Activated CD8-positive, alpha-beta memory T cell treated with anti-CD3 and anti-CD28 coated beads for 1 hour (primary cell): ENCODE measurements around the gene PPL.
"Not testable (repeated sequence)": the region's sequence is repeated elsewhere in the genome, so short reads cannot be mapped to it uniquely, and the experiment has no call there.

ENCODE experiments used
- DNase-seq, 2 donors: peaks; one replicate each; pipeline ENCODE4 v3.0.0-alpha.2; 2020; ENCODE audit warnings: low read depth in 1 of 2; ENCODE audit errors: extremely low read depth in 1 of 2

PPL gene

DNA sequence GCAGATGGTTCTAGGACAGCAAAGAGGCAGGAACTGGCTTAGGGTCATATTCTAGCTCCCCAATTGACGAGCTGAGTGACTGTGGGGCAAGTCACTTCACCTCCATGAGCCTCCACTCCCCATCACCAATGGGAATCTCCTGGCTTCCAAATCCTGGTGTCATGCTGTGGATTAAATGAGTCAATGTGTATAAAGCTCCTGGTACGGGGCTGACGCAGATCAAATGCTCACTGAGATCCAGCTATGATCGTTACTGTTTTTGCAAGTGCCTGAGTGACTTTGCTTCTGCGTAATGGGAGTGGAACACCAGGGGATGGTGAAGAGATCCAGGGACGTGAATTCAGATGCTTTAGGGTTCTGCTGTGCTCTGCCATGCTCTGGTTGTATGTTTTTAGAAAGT, 23.6 kb upstream of the PPL start:
- DNase-seq, result no peak

DNA sequence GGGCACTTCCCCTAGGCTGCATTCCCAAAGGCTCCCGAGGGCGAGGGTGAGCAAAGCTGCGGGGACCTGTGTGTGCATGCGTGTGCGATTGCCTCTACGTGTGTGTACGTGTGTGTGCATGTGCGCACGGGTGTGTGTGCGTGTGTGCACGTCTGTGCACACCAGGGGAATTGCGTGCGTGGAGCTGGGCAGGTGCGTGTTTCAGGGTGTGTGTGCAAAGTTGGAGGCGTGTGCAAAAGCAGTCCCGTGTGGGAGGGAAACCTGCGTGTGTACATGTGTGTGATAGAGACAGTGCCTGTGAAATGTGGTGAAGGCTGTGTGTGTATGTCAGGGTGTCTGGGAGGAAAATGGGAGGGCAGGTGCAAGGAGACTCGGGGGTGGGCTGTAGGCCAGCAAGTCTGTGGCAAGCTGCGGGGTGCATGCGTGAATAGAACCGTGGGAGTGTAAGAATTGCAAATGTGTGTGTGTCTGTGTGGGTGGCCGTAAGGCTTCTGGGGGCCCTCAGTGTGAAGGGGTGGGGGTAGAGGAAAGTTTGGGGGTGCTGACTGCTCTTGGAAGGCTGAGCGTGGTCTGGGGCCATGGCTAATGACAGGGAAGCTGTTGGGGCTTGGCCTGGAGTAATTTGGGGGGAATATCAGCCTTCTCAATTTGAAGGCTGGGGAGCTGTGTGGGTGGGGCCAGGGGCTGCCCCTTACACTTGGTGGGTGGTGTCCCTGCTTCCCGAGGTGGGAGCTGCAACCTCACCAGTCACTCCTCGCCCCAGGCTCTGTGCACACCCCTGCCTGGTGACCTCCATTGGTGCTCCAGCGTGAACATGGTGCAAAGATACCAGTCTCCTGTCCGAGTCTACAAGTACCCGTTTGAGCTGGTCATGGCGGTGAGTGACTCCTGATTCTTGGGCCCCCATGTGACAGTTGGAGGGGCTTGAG, 21.8 kb upstream of the PPL start:
- no peak for DNase-seq

DNA sequence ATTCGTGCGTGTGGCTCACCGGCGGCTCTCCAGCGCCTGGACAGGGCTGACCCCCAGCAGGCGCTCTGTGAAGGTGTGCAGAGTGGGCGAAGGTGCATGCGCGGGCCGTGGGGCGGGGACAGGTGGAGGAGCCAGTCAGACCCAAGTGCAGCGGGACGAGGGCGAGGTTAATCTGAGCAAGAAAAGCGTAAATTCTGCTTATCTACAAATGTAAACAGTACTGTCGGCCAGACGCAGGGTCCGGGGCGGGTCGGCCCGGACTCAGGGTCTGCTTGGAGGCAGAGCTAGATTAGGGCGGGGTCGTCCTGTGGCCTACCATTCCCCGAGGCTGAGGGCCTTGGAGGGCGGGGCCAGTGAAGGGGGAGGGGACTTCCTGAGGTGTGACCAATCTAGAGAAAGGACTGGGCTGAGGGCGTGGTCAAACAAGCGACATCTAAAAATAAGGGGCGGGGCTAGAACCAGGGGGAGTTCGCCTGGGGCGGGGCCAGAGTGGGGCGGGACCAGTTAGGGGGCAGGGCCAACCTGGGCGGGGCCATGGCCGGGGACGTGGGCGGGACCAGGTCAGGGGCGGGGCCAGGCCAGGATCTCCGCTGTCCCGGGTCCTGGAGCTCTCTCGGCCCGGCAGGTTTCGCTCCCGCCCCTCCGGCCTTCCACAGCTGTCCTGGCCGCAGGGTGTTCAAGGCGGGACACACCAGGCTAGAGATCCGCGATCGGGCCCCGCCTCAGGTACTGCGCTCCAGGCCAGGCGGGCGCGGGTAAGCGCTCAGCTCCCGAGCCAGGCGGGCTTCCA, 21.0 kb upstream of the PPL start, which contains the start of gene SEC14L5:
TSS of gene SEC14L5 (plus strand) at position 611 of the 790 bp plus-strand sequence. CDS start 994 bp downstream, outside the sequence.
- DNase-seq, result peak; percentile 73 to 75

DNA sequence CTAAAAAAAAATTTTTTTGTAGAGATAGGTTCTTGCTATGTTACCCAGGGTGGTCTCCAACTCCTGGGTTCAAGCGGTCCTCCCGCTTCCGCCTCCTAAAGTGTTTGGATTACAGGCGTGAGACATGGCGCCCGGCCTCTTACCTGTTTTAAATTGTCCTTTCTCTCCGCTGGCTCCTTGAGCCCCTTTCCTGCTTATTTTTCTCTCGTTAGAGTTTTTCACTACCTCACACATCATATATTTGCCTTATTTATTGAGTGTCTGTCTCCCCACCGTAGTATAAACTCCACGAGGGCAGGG, 20.4 kb upstream of the PPL start:
- no peak for DNase-seq

DNA sequence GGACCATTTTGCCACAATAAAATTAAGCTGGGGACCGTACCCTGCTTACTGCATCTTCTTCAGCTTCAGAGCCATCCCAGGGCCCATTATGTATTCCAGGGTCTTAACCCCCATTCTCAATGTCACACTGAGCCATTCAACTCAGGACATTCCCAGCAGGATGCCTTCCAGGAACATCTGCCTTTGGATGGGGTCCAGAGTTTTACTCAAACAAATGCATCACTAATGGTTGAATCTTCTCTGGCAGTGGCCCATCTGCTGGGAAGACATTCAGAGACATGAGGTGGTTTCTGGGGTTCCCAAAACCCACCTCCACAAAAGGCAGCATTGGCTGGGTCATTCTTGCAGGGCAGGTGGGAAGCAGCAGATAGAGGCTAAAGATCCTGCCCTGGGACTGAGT, 17.8 kb upstream of the PPL start:
- no peak for DNase-seq

DNA sequence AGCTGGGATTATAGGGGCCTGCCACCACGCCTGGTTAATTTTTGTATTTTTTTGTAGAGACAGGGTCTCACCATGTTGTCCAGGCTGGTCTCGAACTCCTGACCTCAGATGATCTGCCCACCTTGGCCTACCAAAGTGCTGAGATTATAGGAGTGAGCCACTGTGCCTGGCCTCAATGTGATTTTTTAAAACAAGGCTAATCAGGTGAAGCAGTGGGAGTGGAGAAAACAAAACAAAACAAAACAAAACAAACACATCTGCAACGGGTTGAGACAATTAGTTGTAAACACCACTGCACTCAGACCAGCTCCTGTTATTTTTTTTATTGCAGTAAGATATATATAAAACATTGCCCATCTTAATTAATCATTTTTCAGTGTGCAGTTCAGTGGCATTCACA, 14.6 kb upstream of the PPL start:
- not testable (repeated sequence) for DNase-seq

DNA sequence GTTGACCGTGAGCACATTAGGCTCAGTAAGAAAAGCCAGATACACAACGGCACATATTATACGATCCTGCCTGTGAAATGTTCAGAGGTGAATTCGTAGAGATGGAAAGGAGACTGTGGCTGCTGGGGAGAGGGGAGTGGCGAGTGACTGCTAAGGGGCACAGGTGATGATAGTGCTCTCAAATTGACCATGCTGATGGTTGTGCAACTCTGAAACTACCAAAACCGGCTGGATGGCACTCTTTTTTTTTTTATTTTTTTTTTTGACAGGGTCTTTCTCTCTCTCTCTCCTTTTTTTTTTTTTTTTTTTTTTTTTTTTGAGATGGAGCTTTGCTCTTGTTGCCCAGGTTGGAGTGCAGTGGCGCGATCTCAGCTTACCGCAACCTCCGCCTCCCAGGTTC, 13.0 kb upstream of the PPL start:
- DNase-seq, result no peak

DNA sequence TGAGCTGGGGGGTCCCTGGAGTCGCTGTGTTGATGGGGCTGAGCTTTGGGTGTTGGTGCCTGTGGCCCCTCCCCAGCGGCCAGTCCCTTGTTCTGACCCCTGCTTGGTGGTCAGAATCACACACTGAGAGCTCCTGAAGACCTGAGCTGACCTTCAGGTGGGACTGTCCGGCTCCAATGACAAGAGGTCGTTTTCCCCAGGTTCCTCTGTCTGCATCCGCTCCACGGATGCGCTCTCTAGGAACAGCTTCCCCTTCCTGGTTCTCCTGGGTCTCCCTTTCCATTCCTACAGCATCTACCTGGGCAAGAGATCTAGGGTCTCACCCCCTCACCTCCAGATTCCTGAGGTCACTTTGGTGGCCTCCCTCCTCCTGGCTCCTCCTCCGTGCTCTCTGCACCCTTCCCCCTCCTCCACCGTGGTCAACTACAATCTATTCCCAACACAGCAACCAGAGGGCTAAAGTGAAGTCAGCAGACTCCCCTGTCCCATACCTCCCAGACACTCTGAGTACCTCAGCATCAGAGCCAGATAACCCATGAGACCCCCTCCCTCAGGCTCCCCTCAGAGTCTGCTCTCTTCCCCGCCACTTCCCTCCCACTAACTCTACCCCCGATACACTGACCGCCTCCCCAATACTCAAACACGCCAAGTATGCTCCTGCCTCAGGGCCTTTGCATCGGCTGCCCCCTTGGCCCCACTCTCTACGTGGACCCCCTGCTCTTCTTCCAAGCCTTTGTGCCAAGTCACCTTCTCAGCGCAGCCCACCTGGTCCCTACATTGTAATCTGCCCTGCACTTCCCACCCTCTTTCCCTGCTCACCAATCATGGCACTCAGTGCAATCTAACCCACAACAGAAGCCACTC, 12.2 kb upstream of the PPL start:
- no peak for DNase-seq

DNA sequence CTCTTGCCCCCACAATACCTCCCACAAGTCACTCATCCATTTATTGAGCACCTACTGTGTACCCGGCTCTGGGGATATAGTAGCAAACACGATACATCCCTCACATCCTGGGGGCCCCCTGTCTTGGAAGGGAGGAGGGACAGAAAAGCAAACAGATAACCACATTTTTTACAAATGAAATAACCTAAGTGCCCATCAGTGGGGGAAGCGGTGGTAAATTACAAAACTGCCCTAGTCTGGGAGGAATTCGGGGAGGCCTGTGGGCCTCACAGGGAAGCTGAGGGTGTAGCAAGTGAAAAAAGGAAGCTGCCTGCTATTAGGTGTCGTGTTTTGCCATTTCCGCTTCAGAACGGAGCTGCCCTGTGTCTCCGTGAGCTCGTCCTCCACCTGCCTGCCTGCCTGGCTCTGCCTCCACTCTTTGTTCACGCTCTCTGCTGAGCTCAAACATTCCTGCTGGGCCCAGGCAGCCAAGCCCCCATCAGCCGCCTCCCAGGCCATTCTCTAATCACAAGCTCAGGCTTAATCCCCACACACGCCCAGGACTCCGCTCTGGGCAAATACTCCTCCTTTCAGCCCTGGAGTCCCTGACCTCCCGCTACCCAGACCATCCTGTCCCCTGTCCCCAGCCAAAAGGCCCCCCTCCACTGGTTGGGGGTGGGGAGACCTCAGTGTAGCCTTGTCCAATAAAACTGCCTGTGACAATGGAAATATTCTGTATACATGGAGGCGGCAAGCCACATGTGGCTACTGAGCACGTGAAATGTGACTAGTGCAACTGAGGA, 11.0 kb upstream of the PPL start:
- no peak for DNase-seq

DNA sequence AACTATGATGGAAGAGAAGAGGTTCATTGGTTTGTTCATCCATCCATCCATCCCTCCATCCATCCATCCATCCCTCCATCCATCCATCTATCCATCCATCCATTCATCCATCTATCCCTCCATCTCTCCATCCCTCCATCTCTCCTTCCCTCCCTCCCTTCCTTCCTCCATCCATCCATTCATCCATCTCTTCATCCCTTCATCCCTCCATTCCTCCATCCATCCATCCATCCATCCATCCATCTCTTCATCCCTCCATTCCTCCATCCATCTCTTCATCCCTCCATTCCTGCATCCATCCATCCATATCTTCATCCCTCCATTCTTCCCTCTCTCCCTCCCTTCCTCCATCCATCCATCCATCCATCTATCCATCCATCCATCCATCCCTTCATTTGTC, 10.0 kb upstream of the PPL start:
- no peak for DNase-seq

DNA sequence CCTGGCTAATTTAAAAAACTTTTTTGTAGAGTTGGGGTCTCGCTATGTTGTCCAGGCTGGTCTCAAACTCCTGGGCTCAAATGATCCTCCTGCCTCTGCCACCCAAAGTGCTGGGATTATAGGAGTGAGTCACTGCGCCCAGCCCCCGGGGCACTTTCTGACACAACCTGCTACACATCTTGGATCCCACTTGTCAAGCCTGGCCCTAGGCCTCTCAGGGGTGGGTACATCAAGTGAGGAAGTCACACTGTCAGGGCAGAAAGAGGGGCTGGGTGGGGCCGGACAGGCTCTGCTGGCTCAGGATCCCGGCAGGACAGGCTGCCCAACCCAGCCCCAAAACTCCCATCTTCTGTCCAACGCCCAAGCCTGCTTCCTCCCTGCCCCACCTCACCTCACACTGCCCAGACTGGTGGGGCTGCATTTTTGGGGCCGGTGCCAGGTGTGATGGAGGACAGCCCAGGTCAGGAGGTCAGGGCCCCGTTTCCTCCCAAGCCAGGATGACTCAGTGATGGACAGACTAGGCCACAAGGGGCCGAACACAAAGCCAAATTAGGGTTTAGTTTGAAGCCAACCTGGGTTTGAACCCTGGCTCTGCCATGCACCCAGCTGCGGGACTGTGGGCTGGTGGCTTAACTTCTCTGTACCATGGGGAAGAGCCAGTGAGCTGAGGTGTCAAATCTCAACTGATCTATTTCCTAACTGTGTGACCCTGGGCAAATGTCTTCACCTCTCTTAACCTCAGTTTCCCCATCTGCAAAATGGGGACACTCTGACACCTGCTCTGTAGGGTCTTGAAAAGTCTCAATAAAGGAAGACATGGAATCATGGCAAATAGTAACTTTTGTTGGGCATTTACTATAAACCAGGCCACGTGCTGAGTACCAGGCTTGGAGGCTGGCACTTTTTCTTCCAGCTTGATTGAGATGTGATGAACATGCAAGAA, 8.9 kb upstream of the PPL start:
- DNase-seq, result no peak

DNA sequence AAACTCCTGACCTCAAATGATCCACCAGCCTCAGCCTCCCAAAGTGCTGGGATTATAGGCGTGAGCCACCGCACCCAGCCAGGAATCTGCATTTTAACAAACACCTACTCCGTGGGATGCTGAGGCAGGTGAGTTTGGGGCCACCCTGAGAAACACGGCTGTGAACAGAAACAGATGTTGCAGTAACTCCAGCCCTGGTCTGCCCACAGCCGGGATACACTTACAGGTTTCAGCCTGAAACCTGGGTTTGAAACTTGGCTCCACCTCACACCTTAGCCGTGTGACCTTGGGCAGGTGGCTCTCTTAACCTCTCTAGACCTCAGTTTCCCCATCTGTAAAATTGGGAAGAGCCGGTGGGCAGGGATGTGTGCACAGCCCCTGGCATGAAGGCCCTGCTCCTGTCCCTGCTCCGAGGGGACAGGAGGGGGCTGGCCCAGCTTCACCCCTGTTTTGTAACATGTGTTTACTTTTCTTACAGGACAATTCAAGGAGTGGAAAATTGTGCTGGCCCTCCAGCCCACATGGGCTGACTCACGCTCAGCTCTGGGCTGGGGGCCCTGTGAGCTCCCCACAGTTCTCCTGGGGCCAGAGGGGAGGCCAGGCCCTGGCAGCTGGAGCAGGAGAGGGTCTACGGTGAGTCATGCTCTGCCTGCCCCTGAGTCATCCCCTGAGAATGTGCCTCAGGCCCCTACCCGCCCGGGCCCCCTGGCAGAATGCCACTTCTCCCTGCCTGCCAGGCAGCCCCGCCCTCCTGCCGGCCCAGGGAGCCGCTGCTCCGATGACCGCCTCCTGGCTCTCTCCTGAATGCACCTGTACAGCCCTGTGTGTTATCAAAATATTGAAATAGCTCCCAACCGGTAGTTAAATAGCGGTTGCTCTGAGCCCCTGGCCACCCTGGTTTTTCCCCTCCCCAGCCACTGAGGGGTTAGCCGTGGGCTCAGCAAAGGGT, 7.7 kb upstream of the PPL start:
- DNase-seq, result no peak

DNA sequence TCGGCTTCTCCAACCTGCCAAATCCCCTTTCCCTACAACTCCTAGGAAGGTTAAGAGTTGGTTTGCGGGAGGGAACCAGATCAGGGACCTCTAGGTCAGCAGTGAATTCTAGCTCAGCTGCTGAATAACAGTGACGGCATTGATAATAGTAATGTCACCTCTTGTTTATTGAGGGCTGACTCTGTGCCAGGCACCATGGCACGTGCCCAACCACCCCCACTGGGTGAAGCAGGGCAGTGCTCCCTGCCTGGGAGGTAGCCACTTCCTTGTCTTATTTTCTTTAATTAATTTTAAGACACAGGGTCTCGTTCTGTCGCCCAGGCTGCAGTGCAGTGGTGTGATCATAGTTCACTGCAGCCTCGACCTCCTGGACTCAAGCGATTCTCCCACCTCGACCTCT, 5.5 kb upstream of the PPL start:
- DNase-seq, result no peak

DNA sequence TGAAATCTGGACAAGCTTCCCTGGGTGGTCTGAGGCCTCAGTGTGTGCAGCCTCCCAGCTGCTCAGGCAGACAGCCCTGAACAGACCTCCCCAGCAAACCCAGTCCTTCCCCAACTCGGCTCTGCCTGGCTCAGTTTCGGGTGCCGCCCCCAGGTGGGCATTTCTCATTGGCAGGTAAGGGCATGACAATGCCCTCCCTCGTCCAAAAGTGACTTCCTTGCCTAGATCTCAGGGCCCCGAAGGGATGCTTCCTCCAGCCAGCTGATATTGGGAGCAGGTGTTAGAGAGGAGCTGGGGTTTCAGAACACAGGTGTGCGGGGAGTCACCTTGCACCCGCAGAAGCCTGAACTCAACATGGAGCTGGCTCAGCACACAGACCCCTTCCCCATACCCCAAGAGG, 3.8 kb upstream of the PPL start:
- DNase-seq, result no peak

DNA sequence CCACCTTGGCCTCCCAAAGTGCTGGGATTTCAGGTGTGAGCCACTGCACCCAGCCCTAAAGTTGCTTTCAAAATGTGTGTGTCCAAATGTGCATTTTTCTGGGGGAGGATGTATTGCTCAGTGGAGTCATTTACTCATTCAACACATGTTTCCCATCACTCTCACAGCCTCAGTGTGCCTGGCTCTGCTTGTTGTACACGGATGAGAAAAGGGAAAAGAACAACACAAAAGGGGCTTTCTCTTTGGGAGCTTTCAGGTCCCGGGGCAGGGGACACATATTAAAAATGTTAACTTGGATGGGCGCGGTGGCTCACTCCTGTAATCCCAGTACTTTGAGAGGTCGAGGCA, 1.7 kb upstream of the PPL start:
- no peak for DNase-seq

DNA sequence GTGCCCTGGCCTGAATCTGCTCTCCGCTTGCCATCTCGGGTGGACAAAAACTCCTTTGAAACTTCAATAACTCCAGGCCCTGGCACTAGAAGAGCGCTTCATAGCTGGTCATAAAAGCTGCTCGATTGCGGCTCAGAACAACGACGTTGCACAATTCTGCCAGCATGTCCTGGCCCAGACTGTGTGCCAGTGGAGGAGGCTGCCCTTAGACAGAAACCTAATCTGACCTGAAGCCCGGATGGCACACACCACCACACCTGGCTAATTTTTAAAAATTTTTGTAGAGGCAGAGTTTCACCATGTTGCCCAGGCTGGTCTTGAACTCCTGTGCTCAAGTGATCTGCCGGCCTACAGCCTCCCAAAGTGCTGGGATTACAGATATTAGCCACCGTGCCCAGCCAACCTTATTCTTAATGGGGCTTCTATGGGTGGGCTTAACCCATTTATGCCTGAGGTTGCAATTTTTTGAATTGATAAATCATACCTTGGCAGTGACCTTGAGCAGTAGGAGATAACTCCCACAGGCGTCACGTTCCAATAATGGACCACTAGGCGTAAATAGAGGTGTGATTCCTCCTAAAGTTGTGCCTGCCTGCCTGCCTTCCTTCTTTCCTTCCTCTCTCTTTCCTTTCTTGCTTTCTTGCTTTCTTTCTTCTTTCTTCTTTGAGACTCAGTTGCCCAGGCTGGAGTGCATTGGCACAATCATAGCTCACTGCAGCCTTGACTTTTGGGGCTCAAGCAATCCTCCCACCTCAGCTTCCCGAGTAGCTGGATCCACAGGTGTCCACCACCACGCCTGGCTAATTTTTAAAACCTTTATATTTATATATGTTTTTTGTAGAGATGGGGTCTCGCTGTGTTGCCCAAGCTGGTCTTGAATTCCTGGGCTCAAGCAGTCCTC, 1.1 kb upstream of the PPL start:
- no peak for DNase-seq
